Smooth muscle cell (in vitro differentiated cells): ENCODE measurements around the gene CA10. TPM values are rescaled to one million over a fixed set of nuclear protein-coding genes. Genes with fewer than 3 reads are reported as not detected.

Experiments used
- DNase-seq: peaks from one replicate; lab custom pipeline; 2025; ENCODE audit not compliant: unreplicated experiment; lab: John Stamatoyannopoulos, UW
- H2AFZ ChIP-seq: fragments of 200-600 bp; sonication (generic); 2 replicates; pipeline ENCODE4 v1.6.0; 2016; ENCODE audit warnings: antibody characterized with exemption, low read depth, mild to moderate bottlenecking
- H3F3A ChIP-seq: fragments of 200-600 bp; sonication (generic); 2 replicates; pipeline ENCODE4 v1.6.0; 2017; ENCODE audit warnings: antibody characterized with exemption, low read depth
- H3K27ac ChIP-seq: fragments of 200-600 bp; sonication (generic); 2 replicates; pipeline ENCODE4 v1.5.1; 2016; ENCODE audit warnings: low read depth, mild to moderate bottlenecking
- H3K27me3 ChIP-seq: fragments of 200-600 bp; sonication (generic); 2 replicates; pipeline ENCODE4 v1.6.1; 2016; ENCODE audit warnings: low read depth, mild to moderate bottlenecking
- H3K36me3 ChIP-seq: fragments of 200-600 bp; sonication (generic); 2 replicates; pipeline ENCODE4 v1.5.1; 2016; ENCODE audit warnings: low read depth
- H3K4me1 ChIP-seq: fragments of 200-600 bp; sonication (generic); 2 replicates; pipeline ENCODE4 v1.5.1; 2016; ENCODE audit warnings: low read depth
- H3K4me2 ChIP-seq: fragments of 200-600 bp; sonication (generic); 2 replicates; pipeline ENCODE4 v1.6.0; 2016; ENCODE audit warnings: mild to moderate bottlenecking
- H3K4me3 ChIP-seq: fragments of 200-600 bp; sonication (generic); 2 replicates; pipeline ENCODE4 v1.5.1; 2016; ENCODE audit warnings: mild to moderate bottlenecking
- H3K79me2 ChIP-seq: fragments of 200-600 bp; sonication (generic); 2 replicates; pipeline ENCODE4 v1.6.0; 2016; ENCODE audit warnings: low read depth, mild to moderate bottlenecking
- H3K9ac ChIP-seq: fragments of 200-600 bp; sonication (generic); 2 replicates; pipeline ENCODE4 v1.6.0; 2016; ENCODE audit warnings: low read depth
- H3K9me3 ChIP-seq: fragments of 200-600 bp; sonication (generic); replicated peaks from 2 replicates; pipeline ENCODE4 v1.5.1; 2016; ENCODE audit warnings: low read depth
- H4K20me1 ChIP-seq: fragments of 200-600 bp; sonication (generic); 2 replicates; pipeline ENCODE4 v1.6.0; 2016; ENCODE audit warnings: low read depth
- CTCF ChIP-seq: fragments of 200-600 bp; sonication (generic); IDR thresholded peaks from 2 replicates; pipeline ENCODE4 v1.5.1; 2017; ENCODE audit warnings: borderline replicate concordance, mild to moderate bottlenecking, antibody characterized with exemption; ENCODE audit not compliant: insufficient read depth, poor library complexity, severe bottlenecking
- WGBS: methylation state at CpG from one replicate; pipeline ENCODE4 v1.1.7; 2016; ENCODE audit warnings: low lambda C conversion rate; 5-methylcytosine and 5-hydroxymethylcytosine counted together
- polyA plus RNA-seq: library from polyadenylated mRNA; unstranded; fragments of >200 nt; fragmentation: Nextera tagmentation; extraction: Ambion mirVana; gene quantifications from 2 replicates; pipeline ENCODE4 v1.2.1, GENCODE V29; 2016
- total RNA-seq: library from RNA; depleted of rRNA; stranded (reverse); fragments of >200 nt; gene quantifications from 2 replicates; pipeline ENCODE4 v1.2.3, GENCODE V29; 2014

CA10 gene
- total and polyA plus RNA-seq, 2 experiments from 2014 or later: 0.54 TPM; not detected in 1

GRCh38 chr17:51682115-51682514, 476.4 kb downstream of the CA10 start:
- H3K4me2 ChIP-seq: no peak overlapping the region
- no peaks in the 10 kb centered on the region for H3F3A ChIP-seq
- H3K27ac ChIP-seq: no peak overlapping the region
- no peaks in the 10 kb centered on the region for H3K36me3 ChIP-seq
- no peak for TF ChIP-seq CTCF
- DNase-seq: no peak
- H4K20me1 ChIP-seq: no peaks in the 10 kb centered on the region
- H3K79me2 ChIP-seq: no peaks in the 10 kb centered on the region
- no peaks in the 10 kb centered on the region for H3K27me3 ChIP-seq
- H3K9ac ChIP-seq: no peak overlapping the region
- H2AFZ ChIP-seq: no peak overlapping the region
- H3K4me1 ChIP-seq: no peaks in the 10 kb centered on the region
- no peaks in the 10 kb centered on the region for H3K9me3 ChIP-seq
- no peak overlapping the region for H3K4me3 ChIP-seq
- WGBS: 84% methylated on average over 5 of the region's 5 CpGs

GRCh38 chr17:51677875-51678274, 480.6 kb downstream of the CA10 start:
- Histone ChIP-seq H3K36me3 (no peaks in the 10 kb centered on the region), H3K9me3 (no peaks in the 10 kb centered on the region), H3K4me3 (no peak overlapping the region), H3K79me2 (no peaks in the 10 kb centered on the region), H3K4me2 (no peak overlapping the region), H3K27me3 (no peaks in the 10 kb centered on the region), H3K4me1 (no peaks in the 10 kb centered on the region), H3K27ac (no peak overlapping the region), H3F3A (no peaks in the 10 kb centered on the region), H4K20me1 (no peaks in the 10 kb centered on the region), H3K9ac (no peak overlapping the region), H2AFZ (no peak overlapping the region)
- WGBS: 96% methylated on average over 1 of the region's 1 CpG
- DNase-seq: no peak
- no peak for TF ChIP-seq CTCF

GRCh38 chr17:51676691-51677487, 481.6 kb downstream of the CA10 start:
- 80% methylated on average over 5 of the region's 5 CpGs for WGBS

More at GRCh38 chr17:51676691-51677487, 481.6 kb downstream of the CA10 start:
- Histone ChIP-seq H3K9me3 (no peaks in the 10 kb centered on the region), H3K4me1 (no peaks in the 10 kb centered on the region), H2AFZ (no peak overlapping the region), H3K79me2 (no peaks in the 10 kb centered on the region), H3F3A (no peaks in the 10 kb centered on the region), H3K9ac (no peak overlapping the region), H3K4me2 (no peak overlapping the region), H3K36me3 (no peaks in the 10 kb centered on the region), H3K4me3 (no peak overlapping the region), H4K20me1 (no peaks in the 10 kb centered on the region), H3K27me3 (no peaks in the 10 kb centered on the region), H3K27ac (no peak overlapping the region)
- no peak for TF ChIP-seq CTCF
- no peak for DNase-seq
